Thymus (tissue), 11 donors: ENCODE measurements around the gene GP2. TPM values are rescaled to one million over a fixed set of nuclear protein-coding genes. Genes with fewer than 3 reads are reported as not detected.

Experiments
- DNase-seq, 9 donors: peaks; one replicate each; pipeline ENCODE4 v3.0.0-alpha.2; 2013; ENCODE audit warnings: low spot score in 9 of 9, low read depth in 6 of 9, missing footprints in 1 of 9
- H3K27ac ChIP-seq, 2 donors: one replicate each; pipeline ENCODE4 v1.5.1; 2013; ENCODE audit warnings: control low read depth in 1 of 2, low read depth in 1 of 2, low read length in 1 of 2, mild to moderate bottlenecking in 1 of 2, moderate library complexity in 1 of 2
- H3K27me3 ChIP-seq, 2 donors: one replicate each; pipeline ENCODE4 v1.5.1; 2013; ENCODE audit warnings: low read length in 1 of 2; ENCODE audit not compliant: control insufficient read depth in 2 of 2, insufficient read depth in 1 of 2
- H3K36me3 ChIP-seq, 2 donors: one replicate each; pipeline ENCODE4 v1.5.1; 2013; ENCODE audit warnings: low read length in 1 of 2, mild to moderate bottlenecking in 1 of 2, moderate library complexity in 1 of 2; ENCODE audit not compliant: control insufficient read depth in 2 of 2, insufficient read depth in 2 of 2
- H3K4me1 ChIP-seq, 2 donors: one replicate each; pipeline ENCODE4 v1.5.1; 2013; ENCODE audit warnings: low read length in 2 of 2; ENCODE audit not compliant: control insufficient read depth in 2 of 2, insufficient read depth in 2 of 2
- H3K4me3 ChIP-seq, 2 donors: one replicate each; pipeline ENCODE4 v1.5.1; 2013; ENCODE audit warnings: low read length in 2 of 2, control low read depth in 1 of 2, mild to moderate bottlenecking in 1 of 2
- H3K9me3 ChIP-seq, 2 donors: one replicate each; pipeline ENCODE4 v1.5.1; 2013; ENCODE audit warnings: low read length in 1 of 2, mild to moderate bottlenecking in 1 of 2; ENCODE audit not compliant: control insufficient read depth in 2 of 2, insufficient read depth in 1 of 2
- WGBS: extraction: QIAGEN DNeasy Blood & Tissue Kit; methylation state at CpG from one replicate; pipeline ENCODE4 v1.1.7; 2013; 5-methylcytosine and 5-hydroxymethylcytosine counted together
- polyA plus RNA-seq: library from polyadenylated mRNA; stranded (reverse); fragments of 200-250 nt; gene quantifications from one replicate; pipeline ENCODE4 v1.2.3, GENCODE V29; 2013
- total RNA-seq: library from RNA; stranded (reverse); fragments of 120-200 nt; gene quantifications from one replicate; pipeline ENCODE4 v1.2.4, GENCODE V29; 2013
- donor health status: healthy.

The GP2 gene
- total and polyA plus RNA-seq, 2 donors, result 0.09 to 0.94 TPM

GRCh38 chr16:20349615-20350014 is 22.3 kb upstream of the GP2 start:
- 83% methylated on average over 6 of the region's 6 CpGs for WGBS
- DNase-seq, result no peak
- H3K9me3 ChIP-seq, result no peaks in the 10 kb centered on the region
- no peak overlapping the region for H3K27ac ChIP-seq
- H3K4me1 ChIP-seq, result no peaks in the 10 kb centered on the region
- H3K27me3 ChIP-seq, result peaks cover 0 to 3% of the 10 kb centered on the region in 2 donors
- no peak overlapping the region for H3K4me3 ChIP-seq
- no peaks in the 10 kb centered on the region for H3K36me3 ChIP-seq

- H3K9me3 ChIP-seq, result no peaks in the 10 kb centered on the region
- DNase-seq, result no peak
- no peak overlapping the region for H3K27ac ChIP-seq
- peaks cover 0 to 3% of the 10 kb centered on the region in 2 donors for H3K27me3 ChIP-seq
- 38% methylated on average over 77 of the region's 77 CpGs for WGBS
- H3K36me3 ChIP-seq, result no peaks in the 10 kb centered on the region
- no peaks in the 10 kb centered on the region for H3K4me1 ChIP-seq
- no peak overlapping the region for H3K4me3 ChIP-seq
Measured at GRCh38 chr16:20348365-20349185, 21.3 kb upstream of the GP2 start.

GRCh38 chr16:20347666-20348364 is 20.5 kb upstream of the GP2 start:
- no peaks in the 10 kb centered on the region for H3K4me1 ChIP-seq
- peaks cover 0 to 3% of the 10 kb centered on the region in 2 donors for H3K27me3 ChIP-seq
- WGBS, result 66% methylated on average over 12 of the region's 12 CpGs
- H3K27ac ChIP-seq, result no peak overlapping the region
- H3K36me3 ChIP-seq, result no peaks in the 10 kb centered on the region
- no peaks in the 10 kb centered on the region for H3K9me3 ChIP-seq
- no peak for DNase-seq
- H3K4me3 ChIP-seq, result no peak overlapping the region

- Histone ChIP-seq H3K27me3 (peaks cover 0 to 3% of the 10 kb centered on the region in 2 donors), H3K36me3 (no peaks in the 10 kb centered on the region), H3K9me3 (no peaks in the 10 kb centered on the region), H3K4me1 (no peaks in the 10 kb centered on the region), H3K27ac (no peak overlapping the region), H3K4me3 (no peak overlapping the region)
- 84% methylated on average over 5 of the region's 5 CpGs for WGBS
- no peak for DNase-seq
Measured at GRCh38 chr16:20344611-20345010, 17.3 kb upstream of the GP2 start.

- H3K4me3 ChIP-seq, result no peak overlapping the region
- H3K27ac ChIP-seq, result no peak overlapping the region
- no peaks in the 10 kb centered on the region for H3K9me3 ChIP-seq
- H3K27me3 ChIP-seq, result no peaks in the 10 kb centered on the region
- H3K36me3 ChIP-seq, result no peaks in the 10 kb centered on the region
- no peak for DNase-seq
- no peaks in the 10 kb centered on the region for H3K4me1 ChIP-seq
- WGBS, result 92% methylated on average over 3 of the region's 3 CpGs
Measured at GRCh38 chr16:20339744-20340143, 12.4 kb upstream of the GP2 start.

- no peaks in the 10 kb centered on the region for H3K27me3 ChIP-seq
- H3K27ac ChIP-seq, result no peak overlapping the region
- H3K36me3 ChIP-seq, result no peaks in the 10 kb centered on the region
- 66% methylated on average over 2 of the region's 2 CpGs for WGBS
- no peaks in the 10 kb centered on the region for H3K9me3 ChIP-seq
- no peak overlapping the region for H3K4me3 ChIP-seq
- no peak for DNase-seq
- no peaks in the 10 kb centered on the region for H3K4me1 ChIP-seq
Measured at GRCh38 chr16:20336955-20337354, 9.6 kb upstream of the GP2 start.

GRCh38 chr16:20334396-20334795 is 7.1 kb upstream of the GP2 start:
- Histone ChIP-seq H3K36me3 (no peaks in the 10 kb centered on the region), H3K4me1 (no peaks in the 10 kb centered on the region), H3K9me3 (no peaks in the 10 kb centered on the region), H3K27ac (no peak overlapping the region), H3K27me3 (no peaks in the 10 kb centered on the region), H3K4me3 (no peak overlapping the region)
- 76% methylated on average over 1 of the region's 1 CpG for WGBS
- no peak for DNase-seq

GRCh38 chr16:20333120-20333519 is 5.8 kb upstream of the GP2 start:
- no peak for DNase-seq
- H3K27me3 ChIP-seq, result no peaks in the 10 kb centered on the region
- H3K27ac ChIP-seq, result no peak overlapping the region
- H3K4me1 ChIP-seq, result no peaks in the 10 kb centered on the region
- WGBS, result 73% methylated on average over 5 of the region's 5 CpGs
- H3K9me3 ChIP-seq, result no peaks in the 10 kb centered on the region
- no peak overlapping the region for H3K4me3 ChIP-seq
- no peaks in the 10 kb centered on the region for H3K36me3 ChIP-seq

GRCh38 chr16:20332411-20332810 is 5.1 kb upstream of the GP2 start:
- H3K9me3 ChIP-seq, result no peaks in the 10 kb centered on the region
- H3K4me1 ChIP-seq, result no peaks in the 10 kb centered on the region
- no peak overlapping the region for H3K27ac ChIP-seq
- 93% methylated on average over 8 of the region's 8 CpGs for WGBS
- DNase-seq, result no peak
- no peak overlapping the region for H3K4me3 ChIP-seq
- H3K27me3 ChIP-seq, result no peaks in the 10 kb centered on the region
- no peaks in the 10 kb centered on the region for H3K36me3 ChIP-seq
